NCI-H1048 (cell line): Measurements from ENCODE around the gene SLC9A9.

Source experiments
- DNase-seq: peaks from one replicate; lab custom pipeline; 2025; lab: John Stamatoyannopoulos, UW

SLC9A9 gene

DNA sequence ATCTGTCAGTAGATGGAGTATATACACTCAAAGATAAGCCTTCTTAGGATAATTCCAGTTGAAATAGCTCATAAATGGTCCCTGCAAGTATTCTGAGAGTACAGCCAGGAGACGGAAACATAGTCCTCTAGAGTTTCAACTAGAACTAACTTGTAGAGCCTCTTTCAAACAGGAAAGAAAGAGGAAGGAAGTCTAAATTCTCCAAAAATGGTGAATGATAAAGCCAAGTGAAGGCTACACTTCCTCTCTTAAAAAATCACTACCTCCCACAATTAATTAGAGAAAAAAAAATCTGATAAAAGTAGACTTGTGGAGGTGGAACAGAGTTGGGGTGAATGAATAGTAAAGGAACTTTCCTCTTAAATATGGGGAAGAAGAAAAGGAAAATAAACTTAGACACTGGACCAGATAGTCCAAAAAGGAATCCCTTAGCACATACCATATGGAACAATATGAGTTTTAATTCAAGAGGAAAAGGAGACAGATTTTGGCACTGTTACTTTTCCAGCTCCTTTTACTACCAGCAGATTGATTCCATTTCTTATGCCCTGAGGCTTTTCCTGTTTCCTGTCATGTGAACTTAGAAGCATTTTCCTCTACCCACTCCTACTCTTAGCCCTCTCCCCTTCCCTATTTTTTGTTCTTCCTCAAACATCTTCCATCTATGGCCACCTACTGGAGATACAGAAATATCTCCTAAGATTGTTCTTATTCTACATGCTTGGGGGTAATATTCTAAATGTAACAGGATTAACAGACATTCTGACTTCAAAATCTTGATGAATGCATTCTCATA, 521.1 kb downstream of the SLC9A9 start:
- DNase-seq, result no peak

GRCh38 chr3:143321058-143321769, 527.1 kb downstream of the SLC9A9 start:
- DNase-seq, result no peak

GRCh38 chr3:143315766-143316165, 532.5 kb downstream of the SLC9A9 start:
- no peak for DNase-seq

DNA sequence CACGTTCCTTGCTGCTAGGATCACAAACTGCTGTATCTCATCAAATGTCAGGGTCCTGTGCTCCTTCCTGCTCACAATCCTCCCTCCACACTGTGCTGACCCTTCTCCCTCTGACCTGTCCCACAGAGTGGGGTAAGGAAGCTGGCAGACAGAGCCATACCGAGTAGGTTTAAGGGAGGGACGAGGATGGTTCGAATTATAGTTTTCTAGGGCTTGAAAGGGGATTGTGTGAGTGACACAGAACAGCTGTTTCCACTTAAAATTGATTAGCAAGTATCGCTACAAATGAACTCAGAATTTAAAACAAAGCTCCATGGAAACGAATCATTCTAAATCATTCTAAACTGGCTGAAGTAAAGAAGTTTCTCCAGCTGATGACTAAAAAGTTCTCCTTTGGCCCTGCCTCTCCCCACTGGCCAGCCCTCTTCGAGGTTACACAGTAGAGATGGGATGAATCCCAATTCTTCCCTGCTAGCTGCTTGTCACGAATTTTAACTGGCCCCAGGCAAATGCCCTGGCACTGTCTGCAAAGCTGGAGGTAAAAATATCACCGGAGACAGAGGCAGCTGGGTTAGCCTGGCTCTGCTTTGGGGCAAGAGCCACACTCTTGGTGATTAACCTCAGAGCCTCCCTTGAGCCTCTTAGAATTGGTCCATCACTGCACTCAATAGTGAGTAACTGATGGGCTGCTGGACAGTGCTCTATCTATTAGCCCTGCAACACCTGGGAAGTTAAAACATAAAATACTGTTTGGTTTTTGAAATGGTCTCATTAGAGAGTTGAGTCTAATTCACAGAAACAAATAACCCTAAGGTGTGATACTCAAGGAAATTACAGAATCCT, 533.8 kb downstream of the SLC9A9 start:
- DNase-seq, result no peak

DNA sequence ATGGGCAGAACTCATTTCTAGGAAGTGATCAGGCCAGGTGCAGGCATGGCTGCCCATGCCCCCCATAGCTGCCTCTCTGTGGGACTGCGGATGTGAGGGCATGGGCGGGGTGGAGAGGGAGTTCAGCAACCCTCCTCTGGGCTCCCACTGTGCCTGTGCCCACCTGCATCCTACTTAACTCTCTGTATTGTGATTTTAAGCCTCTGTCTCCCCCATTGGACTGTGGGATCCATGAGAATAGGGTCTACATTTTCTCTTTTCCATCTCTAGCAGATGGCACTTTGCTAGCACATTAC, 534.4 kb downstream of the SLC9A9 start:
- DNase-seq, result no peak

DNA sequence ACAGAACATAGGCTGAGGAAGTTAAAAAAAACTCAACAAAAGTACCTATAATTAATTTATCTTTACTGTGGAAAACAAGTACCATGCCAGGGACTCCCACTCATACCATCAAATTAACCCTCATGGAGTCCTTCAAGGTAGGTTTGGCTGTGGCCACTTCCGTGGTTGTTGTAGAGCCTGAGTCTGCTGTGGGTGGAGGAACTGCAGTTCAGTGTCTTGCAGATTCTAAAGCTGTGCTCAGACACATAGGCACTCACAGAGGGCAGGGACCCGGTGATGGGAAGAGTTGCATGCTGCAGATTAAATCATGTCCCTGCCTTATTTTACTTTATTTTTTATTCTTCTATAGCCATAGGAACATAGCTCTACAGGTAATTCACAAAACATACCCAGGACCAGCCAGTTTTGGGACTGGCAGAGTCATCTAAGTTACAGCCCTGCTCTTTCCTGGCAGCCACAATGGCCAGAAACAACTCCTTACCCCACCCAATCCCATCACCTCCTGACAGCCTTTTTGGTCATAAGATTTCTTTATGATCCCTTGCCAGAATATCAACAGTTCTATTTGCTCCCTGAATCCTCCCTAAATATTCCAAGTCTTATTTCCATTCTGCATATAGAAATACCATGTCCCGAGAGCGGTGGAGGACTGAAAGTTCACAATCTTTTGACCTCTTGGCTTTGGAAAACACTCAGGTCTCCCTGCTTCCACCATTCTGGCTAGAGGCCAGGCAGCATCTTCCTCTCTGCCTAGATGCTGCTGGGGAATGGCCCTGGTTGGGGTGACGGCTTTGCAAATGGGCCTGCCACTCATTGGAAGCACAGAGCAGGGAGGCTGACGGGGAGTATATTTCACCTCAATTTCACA, 535.0 kb downstream of the SLC9A9 start:
- no peak for DNase-seq

- DNase-seq, result no peak
These were observed 537.2 kb downstream of the SLC9A9 start for GRCh38 chr3:143311096-143311495.

- DNase-seq, result no peak
These were observed 538.6 kb downstream of the SLC9A9 start for GRCh38 chr3:143309705-143310104.

- DNase-seq, result no peak
These were observed 540.6 kb downstream of the SLC9A9 start for GRCh38 chr3:143307613-143308183.

DNA sequence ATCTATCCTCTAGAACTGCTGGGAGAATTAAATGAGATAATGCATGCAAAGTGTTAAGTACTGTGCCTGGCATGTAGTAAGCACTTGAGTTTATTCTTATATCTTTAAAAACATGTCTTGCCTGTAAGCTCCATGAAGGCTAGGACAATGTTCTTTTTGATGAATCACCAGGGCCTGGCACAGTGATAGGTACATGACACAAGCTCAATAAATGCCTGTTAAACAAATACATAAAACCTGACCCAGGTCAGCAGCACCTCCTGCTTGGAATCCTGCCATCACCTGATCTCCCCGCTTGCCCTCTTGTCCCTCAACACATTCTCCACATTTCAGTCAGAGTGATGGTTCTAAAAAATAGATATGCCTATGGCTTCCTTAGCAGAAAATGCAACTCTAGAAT, 541.9 kb downstream of the SLC9A9 start:
- no peak for DNase-seq

- no peak for DNase-seq
These were observed 545.6 kb downstream of the SLC9A9 start for GRCh38 chr3:143302638-143303171.

DNA sequence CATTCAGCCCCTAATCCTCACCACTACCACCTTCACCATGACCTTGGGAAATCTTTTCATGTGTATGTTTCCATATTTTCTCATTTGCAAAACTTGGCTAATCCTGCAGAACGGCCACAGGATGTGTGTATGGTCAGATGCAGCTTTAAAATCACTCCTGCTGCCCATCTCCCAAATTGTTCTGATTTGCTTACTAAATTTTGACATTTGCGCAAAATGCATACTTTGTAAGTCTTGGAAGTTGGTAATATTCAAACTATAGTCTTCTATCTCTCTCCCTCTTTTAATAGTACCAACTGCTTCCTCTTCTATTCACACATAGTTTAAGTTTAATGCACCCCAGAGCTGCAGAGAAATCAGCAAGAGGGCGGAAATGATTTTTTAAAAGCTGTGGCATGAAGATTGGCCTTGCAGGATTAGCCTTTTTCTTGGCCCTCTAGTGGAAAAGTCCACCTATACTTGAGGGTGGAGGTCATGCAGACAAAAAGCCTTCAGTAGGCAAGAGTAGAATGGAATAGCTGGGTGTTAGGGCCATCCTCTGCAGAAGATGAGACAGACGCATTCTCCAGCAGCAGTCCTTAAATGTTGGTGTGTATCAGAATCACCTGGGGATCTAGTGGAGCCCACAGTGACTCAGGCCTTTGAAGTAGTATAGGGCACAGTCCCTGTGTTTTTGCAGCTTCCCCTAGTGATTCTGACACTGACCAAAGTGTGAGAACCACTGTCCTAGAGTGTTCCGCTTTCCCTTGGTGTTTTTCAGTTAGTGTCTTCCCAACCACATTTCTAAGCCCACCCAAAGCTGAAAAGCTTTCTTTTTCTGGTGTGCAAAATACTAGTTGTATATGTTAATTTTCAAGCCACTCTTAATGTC, 547.0 kb downstream of the SLC9A9 start:
- no peak for DNase-seq

GRCh38 chr3:143298886-143299535, 549.3 kb downstream of the SLC9A9 start:
- DNase-seq, result no peak

DNA sequence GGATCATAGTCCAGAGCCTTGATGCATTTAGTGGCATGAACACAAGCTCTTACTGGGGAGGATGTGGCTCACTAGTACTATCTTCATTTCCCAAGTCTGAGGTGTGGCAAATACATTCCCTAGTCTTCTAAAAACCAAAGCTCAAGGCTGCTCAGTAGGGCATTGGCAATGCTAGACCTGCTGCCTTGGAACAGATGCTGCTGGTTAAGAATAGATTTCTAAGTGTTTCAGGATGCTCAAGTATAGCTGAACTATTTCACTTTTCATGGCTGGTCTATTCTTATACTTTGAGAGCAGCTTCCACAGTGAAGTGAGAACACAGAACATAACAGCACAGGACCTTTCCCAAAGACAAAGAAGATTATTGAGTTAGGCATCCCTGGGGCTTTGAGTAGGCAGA, 549.9 kb downstream of the SLC9A9 start:
- no peak for DNase-seq

DNA sequence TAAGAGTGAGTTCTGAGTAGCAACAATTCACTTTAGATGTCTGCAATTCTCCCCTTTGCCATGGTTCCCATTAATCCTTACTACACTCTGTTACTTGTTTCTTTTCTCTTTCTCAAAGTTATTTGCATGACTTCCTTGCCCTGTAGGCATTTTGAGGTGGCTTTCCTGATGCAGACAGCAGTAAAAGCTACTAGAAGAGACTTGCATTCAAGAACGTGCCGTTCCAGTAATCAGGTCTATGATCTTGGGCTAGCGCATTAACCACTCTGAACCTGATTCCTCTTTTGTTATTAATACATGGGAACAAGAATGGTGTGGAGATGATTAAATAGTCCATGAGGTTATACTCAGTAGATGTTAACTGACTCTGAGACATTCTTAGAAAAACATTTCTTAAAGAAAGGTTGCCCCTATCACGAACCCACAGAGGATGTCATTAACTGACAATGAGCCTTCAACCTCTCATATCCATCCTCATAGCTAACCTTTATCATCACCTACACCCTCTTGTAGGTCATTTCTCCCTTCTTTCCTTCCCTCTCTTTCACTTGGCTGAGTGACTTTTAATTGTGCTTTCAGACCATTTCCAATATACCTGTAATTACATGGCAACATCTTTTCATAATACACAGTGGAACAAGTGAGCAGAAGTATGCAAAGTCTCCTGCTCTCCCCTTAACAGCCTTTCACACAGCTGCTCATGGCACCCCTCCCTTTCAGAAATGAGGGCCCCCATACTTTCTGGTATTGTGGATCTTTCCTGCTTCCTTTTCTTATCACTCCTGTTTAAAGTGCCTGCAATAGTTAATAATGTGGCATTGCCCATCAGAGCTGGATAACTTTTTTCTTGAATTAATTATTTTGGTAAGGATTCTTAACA, 552.8 kb downstream of the SLC9A9 start:
- DNase-seq, result no peak

GRCh38 chr3:143294188-143294587, 554.1 kb downstream of the SLC9A9 start:
- DNase-seq, result no peak

DNA sequence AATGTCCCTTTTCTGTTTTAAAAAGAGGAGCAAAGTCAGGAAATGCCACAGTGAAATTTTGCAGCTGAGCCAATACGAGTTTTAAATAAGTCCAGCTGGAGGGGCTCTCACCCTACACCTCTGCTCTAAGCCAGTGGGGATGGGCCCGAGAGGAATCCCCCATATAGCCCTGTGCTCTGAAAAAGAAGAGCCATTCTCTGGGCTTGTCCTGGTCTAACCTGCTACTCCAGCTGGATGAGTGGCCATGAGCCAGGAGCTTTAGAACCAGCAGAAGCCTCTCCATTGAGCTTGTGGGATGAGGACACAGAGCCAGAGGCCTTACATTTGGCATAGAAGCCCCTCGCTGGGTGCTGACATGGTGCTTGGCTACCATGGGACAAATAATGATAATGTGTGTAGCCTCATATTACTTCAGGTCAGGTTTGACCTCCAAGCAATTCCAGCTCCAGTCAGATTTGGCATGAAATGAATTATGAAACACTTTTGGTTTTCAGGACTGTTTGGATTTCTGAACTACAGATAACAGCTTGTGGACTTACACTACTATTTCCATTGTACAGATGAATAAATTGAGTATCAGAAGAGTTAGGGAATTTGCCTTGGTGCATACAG, 556.3 kb downstream of the SLC9A9 start:
- DNase-seq, result no peak

DNA sequence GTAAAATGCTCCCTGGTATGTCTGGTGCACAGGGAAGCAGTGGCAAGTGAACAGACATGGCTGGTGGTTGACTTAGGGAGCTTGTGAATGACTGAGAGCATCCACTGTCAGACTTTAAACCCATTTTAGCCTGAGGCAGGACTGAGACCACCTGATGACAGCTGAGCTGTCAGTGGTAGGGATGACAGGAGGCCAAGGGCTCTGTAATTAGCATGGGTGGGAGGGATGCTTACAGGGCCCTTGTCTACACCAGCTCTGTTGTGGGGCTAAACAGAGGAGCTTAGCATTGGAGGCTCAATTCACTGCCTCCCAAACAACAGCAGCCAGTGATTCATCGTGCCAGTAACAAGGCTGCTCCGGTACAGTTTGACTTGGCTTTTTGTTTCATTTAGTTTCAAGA, 559.3 kb downstream of the SLC9A9 start:
- DNase-seq, result no peak
